Fibroblast of lung (primary cell): ENCODE results near the gene ANKS4B. TPM values are rescaled to one million over a fixed set of nuclear protein-coding genes. Genes with fewer than 3 reads are reported as not detected.

Experiments used
- DNase-seq, 2 donors: peaks; one replicate each; pipeline versions ENCODE4 v3.0.0 to v3.0.0-alpha.2; 2010; ENCODE audit warnings: low read depth in 2 of 2
- H2AFZ ChIP-seq: 2 replicates; pipeline ENCODE4 v1.5.1; 2012; ENCODE audit warnings: low read length, control low read depth, inconsistent platforms
- H3K27ac ChIP-seq: 2 replicates; pipeline ENCODE4 v1.5.1; 2011; ENCODE audit warnings: low read length, control low read depth; ENCODE audit not compliant: insufficient read depth
- H3K27me3 ChIP-seq: 2 replicates; pipeline ENCODE4 v1.5.1; 2011; ENCODE audit warnings: mild to moderate bottlenecking, low read length; ENCODE audit not compliant: control insufficient read depth, insufficient read depth
- H3K36me3 ChIP-seq: 2 replicates; pipeline ENCODE4 v1.5.1; 2011; ENCODE audit warnings: low read length; ENCODE audit not compliant: control insufficient read depth, insufficient read depth
- H3K4me1 ChIP-seq: 2 replicates; pipeline ENCODE4 v1.5.1; 2011; ENCODE audit warnings: low read length; ENCODE audit not compliant: control insufficient read depth, insufficient read depth; ENCODE audit errors: extremely low read depth
- H3K4me2 ChIP-seq: 2 replicates; pipeline ENCODE4 v1.5.1; 2011; ENCODE audit warnings: low read length, control low read depth; ENCODE audit not compliant: insufficient read depth; ENCODE audit errors: extremely low read depth
- H3K4me3 ChIP-seq, 4 experiments: fragments of 200-600 bp in 1 of 4; sonication (generic) in 1 of 4; replicated peaks in 1 of 4; 2 replicates each; pipeline ENCODE4 v1.5.1; 2011 to 2016; ENCODE audit warnings: low read length in 4 of 4, low read depth in 3 of 4, mild to moderate bottlenecking in 3 of 4, control low read depth in 2 of 4, inconsistent platforms in 1 of 4, mixed read lengths in 1 of 4; ENCODE audit not compliant: insufficient read depth in 1 of 4; ENCODE audit errors: control extremely low read depth in 1 of 4
- H3K79me2 ChIP-seq: 2 replicates; pipeline ENCODE4 v1.5.1; 2012; ENCODE audit warnings: mild to moderate bottlenecking, low read length, inconsistent platforms; ENCODE audit not compliant: control insufficient read depth, insufficient read depth
- H3K9ac ChIP-seq: 2 replicates; pipeline ENCODE4 v1.5.1; 2011; ENCODE audit warnings: mild to moderate bottlenecking, low read length, control low read depth; ENCODE audit not compliant: insufficient read depth
- H3K9me3 ChIP-seq: 2 replicates; pipeline ENCODE4 v1.5.1; 2012; ENCODE audit warnings: low read depth, low read length; ENCODE audit not compliant: control insufficient read depth, insufficient read depth
- H4K20me1 ChIP-seq: 2 replicates; pipeline ENCODE4 v1.5.1; 2011; ENCODE audit warnings: low read length; ENCODE audit not compliant: control insufficient read depth, insufficient read depth; ENCODE audit errors: extremely low read depth
- EZH2 ChIP-seq: IDR thresholded peaks from 2 replicates; pipeline ENCODE4 v1.5.1; 2012; ENCODE audit warnings: low read length, control low read depth, mild to moderate bottlenecking; ENCODE audit errors: missing control alignments
- polyA plus RNA-seq, 2 donors: library from polyadenylated mRNA; depleted of rRNA in 1 of 2; stranded (reverse) in 1 of 2; unstranded in 1 of 2; fragments of >200 nt; gene quantifications; 2 replicates each; pipeline ENCODE4 v1.2.1, GENCODE V29; 2011 to 2012; ENCODE audit warnings: missing spikeins in 1 of 2
- total RNA-seq: library from RNA; depleted of rRNA; stranded (reverse); fragments of >200 nt; gene quantifications from 2 replicates; pipeline ENCODE4 v1.2.1, GENCODE V29; 2014
- TF ChIP-seq, protein P1 (sequence below), 2 donors: IDR thresholded peaks in 1 of 2; conservative IDR thresholded peaks in 1 of 2; 1 replicate in 1 of 2; 2 replicates in 1 of 2; pipeline ENCODE4 v1.5.1; 2011 to 2012; ENCODE audit warnings: low read length in 2 of 2, control low read depth in 1 of 2, inconsistent platforms in 1 of 2, low read depth in 1 of 2, mild to moderate bottlenecking in 1 of 2

ANKS4B gene
- total and polyA plus RNA-seq, 2 donors (not counting 1 experiment from before 2014, with no cell fraction given) = not detected

DNA sequence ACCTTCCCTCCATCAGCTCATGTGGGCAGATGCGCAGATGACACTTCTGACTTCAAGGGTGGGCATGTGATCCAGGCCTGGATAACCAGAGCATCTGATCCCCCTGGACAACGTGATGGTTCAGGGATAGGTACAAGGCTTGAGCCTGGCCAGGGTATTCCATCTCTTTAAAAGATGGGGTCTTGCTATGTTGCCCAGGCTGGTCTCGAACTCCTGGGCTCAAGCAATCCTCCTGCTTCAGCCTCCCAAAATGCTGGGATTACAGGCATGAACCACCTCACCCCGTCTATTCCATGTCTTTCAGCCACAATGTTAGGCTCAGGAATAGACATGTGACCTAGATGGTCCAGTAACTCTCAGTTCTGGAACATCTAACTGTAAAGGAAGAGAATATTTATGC is 23.8 kb downstream of the ANKS4B start:
- Histone ChIP-seq H3K27ac (no peak overlapping the region), H3K9me3 (no peaks in the 10 kb centered on the region), H3K9ac (no peak overlapping the region), H3K4me2 (no peak overlapping the region), H3K36me3 (no peaks in the 10 kb centered on the region), H3K27me3 (peaks cover 10% of the 10 kb centered on the region), H3K4me3 (no peak overlapping the region), H3K4me1 (peaks cover 5% of the 10 kb centered on the region), H2AFZ (no peak overlapping the region), H4K20me1 (no peaks in the 10 kb centered on the region), H3K79me2 (no peaks in the 10 kb centered on the region)
- TF ChIP-seq EZH2 = no peak
- TF ChIP-seq, protein P1, sequence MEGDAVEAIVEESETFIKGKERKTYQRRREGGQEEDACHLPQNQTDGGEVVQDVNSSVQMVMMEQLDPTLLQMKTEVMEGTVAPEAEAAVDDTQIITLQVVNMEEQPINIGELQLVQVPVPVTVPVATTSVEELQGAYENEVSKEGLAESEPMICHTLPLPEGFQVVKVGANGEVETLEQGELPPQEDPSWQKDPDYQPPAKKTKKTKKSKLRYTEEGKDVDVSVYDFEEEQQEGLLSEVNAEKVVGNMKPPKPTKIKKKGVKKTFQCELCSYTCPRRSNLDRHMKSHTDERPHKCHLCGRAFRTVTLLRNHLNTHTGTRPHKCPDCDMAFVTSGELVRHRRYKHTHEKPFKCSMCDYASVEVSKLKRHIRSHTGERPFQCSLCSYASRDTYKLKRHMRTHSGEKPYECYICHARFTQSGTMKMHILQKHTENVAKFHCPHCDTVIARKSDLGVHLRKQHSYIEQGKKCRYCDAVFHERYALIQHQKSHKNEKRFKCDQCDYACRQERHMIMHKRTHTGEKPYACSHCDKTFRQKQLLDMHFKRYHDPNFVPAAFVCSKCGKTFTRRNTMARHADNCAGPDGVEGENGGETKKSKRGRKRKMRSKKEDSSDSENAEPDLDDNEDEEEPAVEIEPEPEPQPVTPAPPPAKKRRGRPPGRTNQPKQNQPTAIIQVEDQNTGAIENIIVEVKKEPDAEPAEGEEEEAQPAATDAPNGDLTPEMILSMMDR (conservative IDR thresholded peaks at IDR 0.05 in 1 of 2, IDR thresholded peaks at IDR 0.05 in 1 of 2; ENCODE audit: low read depth in 1 of 2, low read length in 2 of 2) = no peak
- DNase-seq = no peak

DNA sequence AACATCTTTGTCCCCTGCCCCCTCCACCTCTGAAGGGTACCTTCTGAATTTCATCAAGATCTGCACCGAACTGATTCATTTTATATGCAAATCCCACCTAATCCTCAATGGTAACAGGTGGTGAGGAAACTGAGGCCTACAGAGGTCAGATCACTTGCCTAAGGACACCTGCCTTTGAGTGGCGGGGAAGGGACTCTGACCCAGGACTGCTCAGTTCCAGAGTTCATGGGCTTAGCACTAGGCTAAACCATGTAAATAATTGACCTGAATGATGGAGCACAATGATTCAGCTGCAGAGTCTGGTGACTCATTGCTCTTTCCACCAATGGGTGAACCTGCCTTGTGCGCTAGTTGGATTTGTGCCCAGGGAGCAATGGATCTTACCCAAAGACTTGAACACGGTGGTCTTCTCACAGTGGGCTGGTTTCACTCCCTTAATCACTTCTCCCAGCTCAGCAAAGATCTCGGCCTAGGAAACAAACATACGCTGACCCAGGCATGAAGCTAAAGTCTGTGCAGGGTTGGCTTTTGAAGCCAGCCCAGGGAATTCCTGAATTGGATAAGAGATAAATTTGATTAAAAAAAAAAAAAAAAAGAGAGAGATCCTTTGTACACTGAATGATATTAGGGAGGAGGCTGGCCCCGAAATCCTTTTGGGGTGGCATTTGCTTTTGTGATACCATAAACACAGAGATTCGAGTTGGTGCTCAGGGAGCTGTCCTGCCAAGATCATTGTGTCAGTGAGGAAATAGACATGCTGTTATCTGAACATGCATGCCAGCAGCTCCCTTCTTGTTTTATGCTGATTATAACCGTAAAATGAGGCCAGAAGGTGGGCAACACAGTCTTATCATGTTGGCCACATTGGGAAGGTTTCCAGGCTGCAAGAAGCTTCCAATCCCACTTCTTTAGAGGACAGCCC is 27.6 kb downstream of the ANKS4B start:
- Histone ChIP-seq H3K9ac (no peak overlapping the region), H3K4me2 (peak overlapping the region; percentile 52), H3K4me1 (peaks cover 5% of the 10 kb centered on the region), H3K79me2 (no peaks in the 10 kb centered on the region), H4K20me1 (no peaks in the 10 kb centered on the region), H3K9me3 (no peaks in the 10 kb centered on the region), H2AFZ (no peak overlapping the region), H3K36me3 (no peaks in the 10 kb centered on the region), H3K27me3 (peaks cover 3% of the 10 kb centered on the region), H3K4me3 (no peak overlapping the region), H3K27ac (no peak overlapping the region)
- peak; percentile 72 to 98 for DNase-seq
- TF ChIP-seq, protein P1 (conservative IDR thresholded peaks at IDR 0.05 in 1 of 2, IDR thresholded peaks at IDR 0.05 in 1 of 2; ENCODE audit: low read depth in 1 of 2, low read length in 2 of 2) = no peak
- no peak for TF ChIP-seq EZH2

DNA sequence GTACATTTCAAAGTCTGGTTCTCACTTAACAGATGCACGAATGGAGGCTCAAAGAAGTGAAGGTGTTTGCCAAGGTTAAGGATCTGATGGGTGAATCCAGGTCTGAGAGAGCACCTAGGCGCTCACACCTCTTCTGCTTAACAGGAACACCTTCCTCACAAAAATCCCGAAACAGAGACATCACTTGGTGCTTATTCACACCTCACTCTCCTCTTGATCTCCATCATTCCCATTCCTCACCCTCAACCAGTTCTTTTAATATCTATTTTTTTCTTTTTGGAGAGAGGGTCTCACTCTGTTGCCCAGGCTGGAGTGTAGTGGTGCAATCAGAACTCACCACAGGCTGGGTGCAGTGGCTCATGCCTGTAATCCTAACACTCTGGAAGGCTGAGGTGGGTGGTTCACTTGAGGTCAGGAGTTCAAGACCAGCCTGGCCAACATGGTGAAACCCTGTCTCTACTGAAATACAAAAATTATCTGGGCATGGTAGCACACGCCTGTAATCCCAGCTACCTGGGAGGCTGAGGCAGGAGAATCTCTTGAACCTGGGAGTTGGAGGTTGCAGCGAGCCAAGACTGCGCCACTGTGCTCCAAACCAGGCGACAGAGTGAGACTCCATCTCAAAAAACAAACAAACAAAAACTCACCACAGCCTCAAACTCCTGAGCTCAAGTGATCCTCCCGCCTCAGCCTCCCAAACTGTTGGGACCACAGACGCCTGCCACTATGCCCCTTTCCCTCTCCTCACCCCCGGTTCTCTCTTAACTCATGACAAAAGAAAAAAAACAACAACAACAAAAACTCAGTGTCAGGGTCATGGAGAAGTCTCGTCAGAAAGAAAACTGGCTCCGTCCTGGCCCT is 29.5 kb downstream of the ANKS4B start:
- Histone ChIP-seq H3K4me3 (no peak overlapping the region), H3K9me3 (no peaks in the 10 kb centered on the region), H2AFZ (no peak overlapping the region), H3K9ac (no peak overlapping the region), H3K27ac (no peak overlapping the region), H3K79me2 (no peaks in the 10 kb centered on the region), H3K36me3 (no peaks in the 10 kb centered on the region), H3K4me2 (peak overlapping the region; percentile 38), H4K20me1 (no peaks in the 10 kb centered on the region), H3K4me1 (peaks cover 5% of the 10 kb centered on the region), H3K27me3 (no peaks in the 10 kb centered on the region)
- DNase-seq = no peak
- no peak for TF ChIP-seq EZH2
- TF ChIP-seq, protein P1 (conservative IDR thresholded peaks at IDR 0.05 in 1 of 2, IDR thresholded peaks at IDR 0.05 in 1 of 2; ENCODE audit: low read depth in 1 of 2, low read length in 2 of 2) = no peak
